Placental pericyte (primary cell): ENCODE data around the gene USP32. TPM values are rescaled to one million over a fixed set of nuclear protein-coding genes. Genes with fewer than 3 reads are reported as not detected.
A peak's percentile ranks its signal among the peaks of the same experiment; 100 is the strongest.

Experiments
- small RNA-seq: library from RNA; depleted of rRNA; stranded (forward); fragments of <200 nt; gene quantifications from one replicate; pipeline ENCODE3, GENCODE V24; 2012; ENCODE audit warnings: low replicate concordance
- total RNA-seq: library from RNA; depleted of rRNA; stranded (reverse); fragments of >200 nt; gene quantifications from 2 replicates; pipeline ENCODE4 v1.2.3, GENCODE V29; 2012

Gene USP32, protein sequence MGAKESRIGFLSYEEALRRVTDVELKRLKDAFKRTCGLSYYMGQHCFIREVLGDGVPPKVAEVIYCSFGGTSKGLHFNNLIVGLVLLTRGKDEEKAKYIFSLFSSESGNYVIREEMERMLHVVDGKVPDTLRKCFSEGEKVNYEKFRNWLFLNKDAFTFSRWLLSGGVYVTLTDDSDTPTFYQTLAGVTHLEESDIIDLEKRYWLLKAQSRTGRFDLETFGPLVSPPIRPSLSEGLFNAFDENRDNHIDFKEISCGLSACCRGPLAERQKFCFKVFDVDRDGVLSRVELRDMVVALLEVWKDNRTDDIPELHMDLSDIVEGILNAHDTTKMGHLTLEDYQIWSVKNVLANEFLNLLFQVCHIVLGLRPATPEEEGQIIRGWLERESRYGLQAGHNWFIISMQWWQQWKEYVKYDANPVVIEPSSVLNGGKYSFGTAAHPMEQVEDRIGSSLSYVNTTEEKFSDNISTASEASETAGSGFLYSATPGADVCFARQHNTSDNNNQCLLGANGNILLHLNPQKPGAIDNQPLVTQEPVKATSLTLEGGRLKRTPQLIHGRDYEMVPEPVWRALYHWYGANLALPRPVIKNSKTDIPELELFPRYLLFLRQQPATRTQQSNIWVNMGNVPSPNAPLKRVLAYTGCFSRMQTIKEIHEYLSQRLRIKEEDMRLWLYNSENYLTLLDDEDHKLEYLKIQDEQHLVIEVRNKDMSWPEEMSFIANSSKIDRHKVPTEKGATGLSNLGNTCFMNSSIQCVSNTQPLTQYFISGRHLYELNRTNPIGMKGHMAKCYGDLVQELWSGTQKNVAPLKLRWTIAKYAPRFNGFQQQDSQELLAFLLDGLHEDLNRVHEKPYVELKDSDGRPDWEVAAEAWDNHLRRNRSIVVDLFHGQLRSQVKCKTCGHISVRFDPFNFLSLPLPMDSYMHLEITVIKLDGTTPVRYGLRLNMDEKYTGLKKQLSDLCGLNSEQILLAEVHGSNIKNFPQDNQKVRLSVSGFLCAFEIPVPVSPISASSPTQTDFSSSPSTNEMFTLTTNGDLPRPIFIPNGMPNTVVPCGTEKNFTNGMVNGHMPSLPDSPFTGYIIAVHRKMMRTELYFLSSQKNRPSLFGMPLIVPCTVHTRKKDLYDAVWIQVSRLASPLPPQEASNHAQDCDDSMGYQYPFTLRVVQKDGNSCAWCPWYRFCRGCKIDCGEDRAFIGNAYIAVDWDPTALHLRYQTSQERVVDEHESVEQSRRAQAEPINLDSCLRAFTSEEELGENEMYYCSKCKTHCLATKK (N-terminal part only)
- total RNA-seq: 63.7 and 70.9 TPM in 2 replicates

GRCh38 chr17:60392042-60392844, at the start of gene USP32:
TSS of gene USP32 (minus strand) at chr17:60392133. CDS start at chr17:60391939, 194 bp downstream.

DNA sequence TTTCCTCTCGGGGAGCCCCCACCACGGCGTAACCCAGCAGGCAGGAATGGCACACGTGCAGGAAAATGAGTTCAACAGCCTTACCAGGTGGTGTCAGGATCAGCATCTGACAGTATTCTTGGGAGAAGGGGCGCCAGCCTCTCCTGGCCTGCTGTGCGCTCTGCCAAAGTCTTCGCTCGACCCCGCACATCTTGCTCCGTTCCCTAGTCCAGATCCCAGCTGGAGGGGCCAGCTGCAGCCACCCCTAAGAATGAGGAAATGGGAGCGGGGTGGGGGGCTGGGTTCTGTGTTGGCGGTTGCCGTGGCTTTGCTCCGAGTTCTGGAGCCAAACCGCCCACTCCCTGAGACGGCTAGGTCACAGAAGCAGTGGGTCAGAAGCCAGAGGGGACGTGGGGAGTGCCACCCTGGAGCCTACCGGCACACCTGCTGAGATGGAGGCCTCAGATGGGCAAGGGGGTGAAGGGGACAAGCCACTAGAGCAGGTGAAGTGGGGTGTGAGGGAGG, 30.3 kb upstream of the USP32 start, which contains the start of gene CHCT1:
TSS of gene CHCT1 (plus strand) at position 328 of the 504 bp plus-strand sequence. CDS start at position 432, 104 bp downstream.

DNA sequence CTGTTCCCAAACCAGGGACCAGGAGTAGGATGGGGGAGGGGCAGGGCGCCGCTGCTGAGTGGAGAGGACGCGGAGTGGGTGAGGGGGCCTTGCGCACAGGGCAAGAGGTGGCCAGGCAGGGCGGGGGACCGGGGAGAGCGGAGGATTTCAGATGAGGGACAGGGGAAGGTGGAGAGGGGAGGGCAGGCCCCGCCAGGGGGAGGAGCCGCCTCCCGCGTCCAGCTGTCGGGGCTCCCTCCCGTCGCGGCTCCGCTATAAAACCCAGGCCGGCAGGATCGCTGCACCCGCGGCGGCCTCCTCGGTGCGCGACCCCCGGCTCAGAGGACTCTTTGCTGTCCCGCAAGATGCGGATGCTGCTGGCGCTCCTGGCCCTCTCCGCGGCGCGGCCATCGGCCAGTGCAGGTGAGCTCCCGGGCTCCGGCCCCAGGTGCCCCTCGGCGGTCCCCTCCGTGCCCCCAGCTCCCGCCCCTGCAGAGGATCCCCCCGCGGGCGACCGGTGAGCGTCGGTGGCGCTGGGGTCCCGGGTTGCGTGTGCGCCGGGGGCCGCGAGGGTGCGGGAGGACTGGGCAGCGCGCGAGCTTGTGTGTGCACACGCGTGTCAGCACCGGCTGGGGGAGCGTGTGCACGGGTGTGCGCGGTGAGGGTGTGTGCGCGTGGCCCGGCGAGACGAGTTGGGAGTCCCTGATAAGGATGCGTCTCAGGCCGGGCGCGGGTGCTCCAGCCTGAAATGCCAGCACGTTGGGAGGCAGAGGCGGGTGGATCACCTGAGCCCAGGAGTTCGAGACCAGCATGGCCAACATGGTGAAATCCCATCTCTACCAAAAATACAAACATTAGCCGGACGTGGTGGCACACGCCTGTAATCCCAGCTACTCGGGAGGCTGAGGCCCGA, 242.0 kb downstream of the USP32 start, which contains the start of gene CA4:
TSS of gene CA4 (plus strand) at position 283 of the 892 bp plus-strand sequence. CDS start at position 345, 62 bp downstream.

Small RNA genes lying within 50 kb of the gene (small RNA-seq; reads per million reads assigned to genes)
- 3,574 reads per million, percentile 100 among the genes with 10 or more reads in this experiment for gene SCARNA20

Other genes starting within 250 kb of the USP32 start
- not detected in 2 replicates for gene CA4, start 242.2 kb downstream of the USP32 start, total RNA-seq
- gene CHCT1, start 30.4 kb upstream of the USP32 start, total RNA-seq: not detected in 2 replicates
- gene APPBP2, start 134.1 kb upstream of the USP32 start, total RNA-seq: 28.9 and 39.5 TPM in 2 replicates
- 13.8 and 19.0 TPM in 2 replicates for gene PPM1D, start 208.1 kb upstream of the USP32 start, total RNA-seq